ENCODE measurements around the gene TGIF1.
A peak's percentile ranks its signal among the peaks of the same experiment; 100 is the strongest.
"Not testable (repeated sequence)": the region's sequence is repeated elsewhere in the genome, so short reads cannot be mapped to it uniquely, and the experiment has no call there.

TGIF1 gene

GRCh38 chr18:3450012-3450798, at the start of gene TGIF1:
Gene TGIF1 (plus strand): TSS chr18:3450172. CDS start chr18:3450490, 318 bp downstream.
- DNase-seq, result peak; percentile 73

GRCh38 chr18:3400567-3401296, 49.2 kb upstream of the TGIF1 start:
- no peak for DNase-seq

- DNase-seq, result no peak
Observed at GRCh38 chr18:3401669-3402620, 48.0 kb upstream of the TGIF1 start.

GRCh38 chr18:3402982-3403451, 47.0 kb upstream of the TGIF1 start:
- no peak for DNase-seq

GRCh38 chr18:3405713-3406112, 44.3 kb upstream of the TGIF1 start:
- peak; percentile 36 for DNase-seq

GRCh38 chr18:3408107-3408506, 41.9 kb upstream of the TGIF1 start:
- DNase-seq, result no peak

- no peak for DNase-seq
Observed at GRCh38 chr18:3409811-3410210, 40.2 kb upstream of the TGIF1 start.

- no peak for DNase-seq
Observed at GRCh38 chr18:3410273-3410672, 39.7 kb upstream of the TGIF1 start.

GRCh38 chr18:3410876-3411275, 39.1 kb upstream of the TGIF1 start:
- DNase-seq, result not testable (repeated sequence)

GRCh38 chr18:3411327-3411726, 38.6 kb upstream of the TGIF1 start:
- no peak for DNase-seq

- DNase-seq, result no peak
Observed at GRCh38 chr18:3411854-3412268, 38.1 kb upstream of the TGIF1 start.

- DNase-seq, result not testable (repeated sequence)
Observed at GRCh38 chr18:3412528-3412927, 37.4 kb upstream of the TGIF1 start.

GRCh38 chr18:3415110-3415509, 34.9 kb upstream of the TGIF1 start:
- DNase-seq, result no peak

GRCh38 chr18:3418083-3418482, 31.9 kb upstream of the TGIF1 start:
- no peak for DNase-seq

- DNase-seq, result no peak
Observed at GRCh38 chr18:3420919-3421279, 29.1 kb upstream of the TGIF1 start.

- no peak for DNase-seq
Observed at GRCh38 chr18:3422905-3423304, 27.1 kb upstream of the TGIF1 start.

- DNase-seq, result peak; percentile 40
Observed at GRCh38 chr18:3424280-3424890, 25.6 kb upstream of the TGIF1 start.

- no peak for DNase-seq
Observed at GRCh38 chr18:3425030-3425429, 24.9 kb upstream of the TGIF1 start.

- DNase-seq, result no peak
Observed at GRCh38 chr18:3425446-3425845, 24.5 kb upstream of the TGIF1 start.

GRCh38 chr18:3426074-3426473, 23.9 kb upstream of the TGIF1 start:
- no peak for DNase-seq

GRCh38 chr18:3427944-3428343, 22.0 kb upstream of the TGIF1 start:
- DNase-seq, result no peak

GRCh38 chr18:3429121-3429520, 20.9 kb upstream of the TGIF1 start:
- no peak for DNase-seq

GRCh38 chr18:3434685-3435084, 15.3 kb upstream of the TGIF1 start:
- no peak for DNase-seq
